Upper lobe of left lung (tissue), 6 donors: Measurements from ENCODE around the gene ACRBP. TPM values are rescaled to one million over a fixed set of nuclear protein-coding genes. Genes with fewer than 3 reads are reported as not detected.

ENCODE experiments used
- ATAC-seq, 2 donors: fragments of 200-7000 bp; cut with Tn5 transposase; one replicate each; pipeline ENCODE4 v1.9.1; 2022; ENCODE audit warnings: mild to moderate bottlenecking in 2 of 2, moderate library complexity in 2 of 2; ENCODE audit not compliant: low FRiP score in 2 of 2
- DNase-seq, 2 donors: peaks; one replicate each; pipeline ENCODE4 v3.0.0-alpha.2; 2019 to 2020
- H3K27ac ChIP-seq, 4 donors: fragments of 200-600 bp; sonication (generic); one replicate each; pipeline ENCODE4 v1.5.1; 2016 to 2019
- H3K27me3 ChIP-seq, 4 donors: fragments of 200-600 bp; sonication (generic); one replicate each; pipeline ENCODE4 v1.5.1; 2017 to 2019
- H3K36me3 ChIP-seq, 4 donors: fragments of 200-600 bp; sonication (generic); one replicate each; pipeline ENCODE4 v1.5.1; 2016 to 2019
- H3K4me1 ChIP-seq, 4 donors: fragments of 200-600 bp; sonication (generic); one replicate each; pipeline ENCODE4 v1.5.1; 2018 to 2019
- H3K4me3 ChIP-seq, 4 donors: fragments of 200-600 bp; sonication (generic); one replicate each; pipeline ENCODE4 v1.5.1; 2017 to 2019; ENCODE audit warnings: mild to moderate bottlenecking in 2 of 4, moderate library complexity in 1 of 4
- H3K9me3 ChIP-seq, 4 donors: fragments of 200-600 bp; sonication (generic); one replicate each; pipeline ENCODE4 v1.5.1; 2018 to 2019
- CTCF ChIP-seq, 6 experiments: fragments of 450-650 bp in 4 of 6; fragments of 200-600 bp in 2 of 6; sonication (generic) in 2 of 6; IDR thresholded peaks; one replicate each; pipeline ENCODE4 v1.5.1; 2016 to 2019; ENCODE audit warnings: antibody characterized with exemption in 6 of 6
- EP300 ChIP-seq, 4 donors: sonication (generic); formaldehyde crosslinking; IDR thresholded peaks; one replicate each; pipeline ENCODE4 v1.5.1; 2017; ENCODE audit warnings: antibody characterized with exemption in 4 of 4, control low read depth in 2 of 4
- POLR2A ChIP-seq, 4 donors: fragments of 450-650 bp; IDR thresholded peaks; one replicate each; pipeline ENCODE4 v1.5.1; 2016 to 2017; ENCODE audit warnings: antibody characterized with exemption in 4 of 4, mild to moderate bottlenecking in 2 of 4
- POLR2AphosphoS5 ChIP-seq, 2 donors: sonication (generic); formaldehyde crosslinking; IDR thresholded peaks; one replicate each; pipeline ENCODE4 v1.5.1; 2017; ENCODE audit warnings: antibody characterized with exemption in 2 of 2
- WGBS, 2 donors: methylation state at CpG; one replicate each; pipeline ENCODE4 v1.1.5; 2017 to 2018; 5-methylcytosine and 5-hydroxymethylcytosine counted together
- total RNA-seq, 6 donors: library from RNA; depleted of rRNA in 4 of 6; stranded (reverse); fragments of >200 nt in 4 of 6; gene quantifications; one replicate each; pipeline versions ENCODE4 v1.1.0 to v1.2.1, GENCODE V29; 2016 to 2021
- donor health status: DM: no; HTN: no; CAD: no; lungs with moderate emphysema.
- donor health status: DM: no; HTN: yes; CAD: no; lungs with severe emphysema.

Gene ACRBP
- total RNA-seq, 6 donors from 2014 or later, result 1.8 to 12.6 (median 5.9) TPM

- Histone ChIP-seq H3K4me3 (no peak overlapping the region), H3K9me3 (no peaks in the 10 kb centered on the region), H3K36me3 (peaks cover 0 to 12% (median 7%) of the 10 kb centered on the region in 4 donors), H3K27me3 (no peaks in the 10 kb centered on the region), H3K27ac (peak overlapping the region; percentile 45 to 77 (median 65)), H3K4me1 (peaks cover 6 to 26% (median 17%) of the 10 kb centered on the region in 4 donors)
- peak; percentile 44 to 74 for ATAC-seq
- 48 to 54% methylated on average over 6 of the region's 6 CpGs for WGBS, 2 donors
- TF ChIP-seq POLR2AphosphoS5 (IDR thresholded peaks at IDR 0.05), result peak in 1 of 2 donors; percentile 11
- TF ChIP-seq POLR2A (IDR thresholded peaks at IDR 0.05), result peak in 1 of 4 donors; percentile 51
- TF ChIP-seq EP300 (IDR thresholded peaks at IDR 0.05), result no peak
- TF ChIP-seq CTCF (IDR thresholded peaks at IDR 0.05), result no peak
- DNase-seq, result no peak
These were observed 3.0 kb downstream of the ACRBP start for GRCh38 chr12:6644257-6644596.

GRCh38 chr12:6643569-6644256 is 3.5 kb downstream of the ACRBP start:
- 66 to 73% methylated on average over 4 to 6 of the region's 6 CpGs for WGBS, 2 donors
- Histone ChIP-seq H3K4me1 (peaks cover 6 to 26% (median 17%) of the 10 kb centered on the region in 4 donors), H3K27ac (peak overlapping the region; percentile 45 to 65 (median 63)), H3K36me3 (peaks cover 0 to 9% (median 7%) of the 10 kb centered on the region in 4 donors), H3K4me3 (no peak overlapping the region), H3K9me3 (no peaks in the 10 kb centered on the region), H3K27me3 (no peaks in the 10 kb centered on the region)
- no peak for TF ChIP-seq EP300 (IDR thresholded peaks at IDR 0.05)
- no peak for TF ChIP-seq POLR2AphosphoS5 (IDR thresholded peaks at IDR 0.05)
- no peak for TF ChIP-seq CTCF (IDR thresholded peaks at IDR 0.05)
- no peak for TF ChIP-seq POLR2A (IDR thresholded peaks at IDR 0.05)
- DNase-seq (no peak), ATAC-seq (peak in 1 of 2 donors; percentile 57)

- Histone ChIP-seq H3K27ac (no peak overlapping the region), H3K27me3 (no peaks in the 10 kb centered on the region), H3K4me3 (no peak overlapping the region), H3K36me3 (no peaks in the 10 kb centered on the region), H3K4me1 (peaks cover 0 to 15% (median 8%) of the 10 kb centered on the region in 4 donors), H3K9me3 (no peaks in the 10 kb centered on the region)
- TF ChIP-seq POLR2AphosphoS5 (IDR thresholded peaks at IDR 0.05) (no peak), POLR2A (IDR thresholded peaks at IDR 0.05) (no peak)
- WGBS, 2 donors, result 61 to 73% methylated on average over 4 of the region's 4 CpGs
- DNase-seq, result no peak
- no peak for ATAC-seq
These were observed 6.1 kb downstream of the ACRBP start for GRCh38 chr12:6641131-6641530.

- 85 to 86% methylated on average over 4 of the region's 4 CpGs for WGBS, 2 donors
- no peaks in the 10 kb centered on the region for H3K9me3 ChIP-seq
- peaks cover 0 to 22% (median 10%) of the 10 kb centered on the region in 4 donors for H3K4me1 ChIP-seq
- no peaks in the 10 kb centered on the region for H3K36me3 ChIP-seq
- no peaks in the 10 kb centered on the region for H3K27me3 ChIP-seq
- ATAC-seq (no peak), DNase-seq (no peak)
- H3K27ac ChIP-seq, result no peak overlapping the region
- no peak overlapping the region for H3K4me3 ChIP-seq
- TF ChIP-seq EP300 (IDR thresholded peaks at IDR 0.05) (no peak), CTCF (IDR thresholded peaks at IDR 0.05) (no peak), POLR2AphosphoS5 (IDR thresholded peaks at IDR 0.05) (no peak), POLR2A (IDR thresholded peaks at IDR 0.05) (no peak)
These were observed 6.7 kb downstream of the ACRBP start for GRCh38 chr12:6640497-6640896.

GRCh38 chr12:6639151-6639801 is 8.0 kb downstream of the ACRBP start:
- H3K4me1 ChIP-seq, result peaks cover 0 to 17% (median 4%) of the 10 kb centered on the region in 4 donors
- no peaks in the 10 kb centered on the region for H3K27me3 ChIP-seq
- no peak for ATAC-seq
- H3K36me3 ChIP-seq, result no peaks in the 10 kb centered on the region
- no peak for DNase-seq
- no peaks in the 10 kb centered on the region for H3K9me3 ChIP-seq
- 67 to 69% methylated on average over 11 of the region's 11 CpGs for WGBS, 2 donors
- H3K27ac ChIP-seq, result peak overlapping the region in 1 of 4 donors; percentile 11
- H3K4me3 ChIP-seq, result no peak overlapping the region
- no peak for TF ChIP-seq CTCF (IDR thresholded peaks at IDR 0.05)
- no peak for TF ChIP-seq POLR2A (IDR thresholded peaks at IDR 0.05)
- no peak for TF ChIP-seq EP300 (IDR thresholded peaks at IDR 0.05)
- no peak for TF ChIP-seq POLR2AphosphoS5 (IDR thresholded peaks at IDR 0.05)
